DMS 273 treated with DMSO at 0.1 percent for 48 hours (cell line): ENCODE results near the gene CCT7.
"Not testable (repeated sequence)": the region's sequence is repeated elsewhere in the genome, so short reads cannot be mapped to it uniquely, and the experiment has no call there.

ENCODE experiments used
- DNase-seq: peaks from one replicate; lab custom pipeline; 2025; lab: John Stamatoyannopoulos, UW

Gene CCT7

DNA sequence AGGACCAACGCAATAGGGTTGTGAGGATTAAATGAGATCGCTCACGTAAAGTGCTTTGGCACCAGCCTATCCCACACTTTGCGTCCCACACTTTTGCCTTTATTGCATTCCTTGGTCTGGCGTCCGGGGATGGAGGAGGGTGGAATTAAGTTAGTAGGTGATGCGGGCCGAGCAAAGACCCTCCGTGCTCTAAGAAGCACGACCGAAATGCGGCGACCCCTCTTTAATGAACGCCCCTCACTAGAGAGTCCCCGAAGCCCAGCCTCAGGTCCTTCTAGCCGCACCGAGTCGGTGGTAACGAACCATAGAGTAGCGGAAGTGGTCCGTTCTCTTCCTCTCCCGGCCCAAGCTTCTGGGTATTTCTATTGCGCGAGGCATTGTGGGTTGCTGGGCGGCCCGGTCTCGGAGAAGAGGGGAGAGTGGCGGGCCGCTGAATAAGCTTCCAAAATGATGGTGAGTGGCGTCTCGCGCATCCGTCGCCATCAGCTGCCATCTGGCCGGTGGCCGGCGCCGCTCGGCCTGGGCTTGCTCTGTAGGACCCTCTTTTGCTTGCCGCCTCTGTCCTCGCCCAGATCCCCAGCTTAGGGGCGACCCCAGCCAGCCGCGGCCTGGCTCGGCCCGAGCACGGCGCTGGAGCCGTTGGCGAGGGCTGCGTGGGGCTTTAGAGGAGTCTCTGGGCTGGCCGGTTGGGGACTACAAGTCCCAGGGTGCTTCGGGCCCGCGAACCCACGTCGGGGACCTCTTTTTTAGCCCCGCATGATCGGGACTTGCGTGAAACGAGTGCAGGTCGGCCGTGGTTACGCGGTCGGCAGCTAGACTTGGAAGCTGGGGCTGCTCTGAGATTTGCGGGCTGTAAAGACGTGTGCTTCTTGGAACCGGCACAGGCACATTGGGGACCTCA lies at the start of gene CCT7:
CCT7 (plus strand) TSS at position 377 of the 901 bp plus-strand sequence; CDS start at position 448, 71 bp downstream.
- DNase-seq, result peak; percentile 93

GRCh38 chr2:73185965-73186364 lies 48.1 kb upstream of the CCT7 start:
- no peak for DNase-seq

- no peak for DNase-seq
Measured at GRCh38 chr2:73187549-73187948, 46.6 kb upstream of the CCT7 start.

DNA sequence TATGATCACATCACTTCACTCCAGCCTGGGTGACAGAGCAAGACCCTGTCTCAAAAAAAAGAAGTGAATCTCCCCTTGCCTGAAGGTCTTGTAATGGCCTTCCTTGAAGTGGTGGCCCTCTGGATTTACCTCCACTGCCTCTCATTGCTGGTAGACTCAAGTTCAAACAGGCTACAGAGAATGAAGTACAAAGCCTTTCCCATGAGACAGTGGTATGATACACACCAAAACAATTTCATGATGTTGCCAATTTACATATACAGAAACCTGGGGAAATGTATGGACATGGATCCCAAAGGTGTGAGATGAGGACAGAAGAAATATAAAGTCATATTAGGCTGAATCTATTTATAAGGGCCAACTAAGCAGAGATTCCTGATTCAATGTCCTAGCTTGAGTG lies 36.5 kb upstream of the CCT7 start:
- no peak for DNase-seq

- DNase-seq, result not testable (repeated sequence)
Measured at GRCh38 chr2:73200281-73200680, 33.8 kb upstream of the CCT7 start.

DNA sequence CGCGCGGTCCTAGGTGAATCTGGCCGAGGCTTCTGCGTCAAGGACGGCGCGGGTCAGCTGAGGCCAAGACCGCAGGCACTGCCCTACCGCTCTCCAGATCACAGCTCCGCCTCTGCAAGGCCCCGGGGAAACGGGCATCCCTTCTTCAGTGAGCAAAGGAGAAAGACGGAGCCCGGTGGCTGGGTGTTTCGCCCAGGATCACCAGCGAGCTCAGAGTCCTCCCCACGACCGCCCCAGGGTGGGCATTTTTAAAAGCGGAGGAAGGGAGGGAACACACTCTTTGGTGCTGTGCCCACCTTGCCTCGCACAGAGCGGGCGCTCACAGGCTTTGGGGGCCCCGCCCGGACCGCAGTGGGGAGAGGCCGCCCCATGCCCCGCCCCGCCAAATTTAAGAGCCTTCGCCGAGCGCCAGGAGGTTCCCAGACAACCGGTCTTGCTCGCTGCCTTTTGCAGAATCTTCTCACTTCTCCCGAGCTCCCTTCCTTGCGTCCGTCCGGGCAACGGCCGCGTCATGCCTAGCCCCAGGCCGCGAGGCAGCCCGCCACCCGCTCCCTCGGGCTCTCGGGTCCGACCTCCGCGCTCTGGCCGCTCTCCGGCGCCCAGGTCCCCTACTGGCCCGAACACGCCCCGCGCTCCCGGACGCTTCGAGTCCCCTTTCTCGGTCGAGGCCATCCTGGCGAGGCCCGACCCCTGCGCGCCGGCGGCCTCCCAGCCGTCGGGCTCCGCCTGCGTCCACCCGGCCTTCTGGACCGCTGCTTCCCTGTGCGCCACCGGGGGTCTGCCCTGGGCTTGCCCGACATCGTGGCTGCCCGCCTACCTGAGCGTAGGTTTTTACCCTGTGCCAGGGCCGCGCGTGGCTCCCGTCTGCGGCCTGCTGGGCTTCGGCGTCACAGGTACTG lies 31.7 kb upstream of the CCT7 start, which contains the start of gene NOTO:
NOTO (plus strand) TSS at position 419 of the 899 bp plus-strand sequence; CDS start at position 512, 93 bp downstream.
- DNase-seq, result no peak

DNA sequence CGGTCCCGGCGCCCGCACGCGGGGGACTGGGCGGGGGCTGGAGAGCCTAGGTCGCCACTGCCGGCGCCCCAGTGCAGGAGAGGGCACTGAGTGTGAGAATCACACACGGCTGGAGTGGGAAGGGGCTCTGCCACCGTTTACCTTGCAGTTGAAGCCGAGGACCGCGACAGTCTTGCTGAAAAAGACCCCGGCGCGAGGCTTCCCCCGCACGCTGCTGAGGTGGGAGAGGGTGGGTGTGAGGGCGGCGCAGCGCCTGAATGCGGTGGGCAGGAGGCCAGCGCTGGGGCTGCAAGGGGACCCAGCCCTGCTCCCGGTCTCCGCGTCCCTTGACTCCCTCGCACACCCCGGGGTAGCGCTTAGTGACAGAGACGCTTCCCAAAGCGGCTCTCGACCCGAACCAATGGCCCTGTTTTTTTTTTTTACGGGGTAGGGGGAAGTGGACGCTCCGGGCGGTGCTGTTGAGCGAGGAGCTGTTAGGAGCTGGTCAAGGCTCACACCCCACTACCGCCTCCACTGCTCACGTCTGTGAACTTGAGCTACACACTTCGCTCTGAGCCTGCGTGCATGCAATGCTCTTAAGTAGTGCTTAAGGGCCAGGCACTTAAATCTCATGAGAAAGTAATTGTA lies 30.9 kb upstream of the CCT7 start:
- no peak for DNase-seq

GRCh38 chr2:73205611-73206010 lies 28.5 kb upstream of the CCT7 start:
- no peak for DNase-seq

GRCh38 chr2:73208258-73208657 lies 25.9 kb upstream of the CCT7 start:
- no peak for DNase-seq

GRCh38 chr2:73210019-73210418 lies 24.1 kb upstream of the CCT7 start:
- DNase-seq, result no peak

DNA sequence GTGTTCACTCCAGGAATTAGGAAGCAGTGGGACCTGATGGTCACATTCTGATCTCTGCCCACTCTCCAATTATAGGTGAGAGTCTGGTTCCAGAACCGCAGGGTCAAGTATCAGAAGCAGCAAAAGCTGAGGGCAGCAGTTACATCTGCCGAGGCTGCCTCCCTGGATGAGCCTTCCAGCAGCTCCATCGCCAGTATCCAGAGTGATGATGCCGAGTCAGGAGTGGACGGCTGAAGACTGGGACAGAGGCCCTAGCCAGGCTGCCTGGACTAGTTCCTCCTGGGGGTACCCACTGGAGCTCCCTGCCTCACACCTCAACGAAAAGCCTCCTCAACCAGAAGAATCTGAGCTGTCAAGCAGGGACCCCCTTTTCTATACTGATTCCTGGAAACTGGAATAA lies 23.4 kb upstream of the CCT7 start:
- no peak for DNase-seq

GRCh38 chr2:73212098-73212447 lies 22.0 kb upstream of the CCT7 start:
- DNase-seq, result no peak

GRCh38 chr2:73212448-73213176 lies 21.5 kb upstream of the CCT7 start:
- peak; percentile 47 for DNase-seq

DNA sequence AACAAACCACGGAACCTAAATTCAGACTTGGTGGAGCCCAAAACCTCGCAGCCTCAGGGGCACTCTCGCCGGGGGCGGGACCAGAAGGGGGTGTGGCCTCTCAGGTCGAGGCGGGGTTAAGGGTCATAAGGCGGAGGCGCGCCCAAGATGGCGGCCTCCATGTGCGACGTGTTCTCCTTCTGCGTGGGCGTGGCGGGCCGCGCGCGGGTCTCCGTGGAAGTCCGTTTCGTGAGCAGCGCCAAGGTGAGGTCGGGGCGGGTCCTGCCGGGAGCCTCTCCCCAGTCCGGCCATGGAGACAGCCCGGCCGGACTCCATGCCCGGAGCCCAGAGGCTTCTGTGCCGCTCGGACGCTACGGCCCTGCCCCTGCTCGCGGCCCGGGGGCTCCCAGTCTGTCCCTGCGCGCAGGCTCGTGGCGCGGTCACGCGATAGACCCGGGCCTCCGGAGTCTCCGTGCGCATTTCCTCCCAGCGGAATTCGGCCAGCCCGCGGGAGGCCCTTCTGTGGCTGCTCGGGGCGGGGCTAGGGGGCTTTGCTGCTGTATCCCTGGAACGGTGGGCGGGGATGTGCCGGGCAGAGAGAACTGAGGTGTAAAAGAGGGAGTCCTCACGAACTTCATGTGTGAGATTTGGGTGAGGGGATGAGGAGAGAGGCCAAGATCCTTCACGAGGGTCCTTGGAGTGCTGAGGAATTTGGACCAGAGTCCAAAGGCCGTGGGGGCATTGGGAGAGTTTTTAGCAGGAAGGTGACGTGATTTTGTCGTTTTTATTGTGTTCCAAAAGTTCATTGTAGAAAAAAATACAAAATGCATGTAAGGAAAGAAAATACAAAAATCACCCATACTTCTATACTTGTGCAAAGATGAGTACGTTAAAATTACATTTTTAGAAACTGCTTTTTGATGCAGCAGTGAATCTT lies 19.7 kb upstream of the CCT7 start, which contains the start of gene SMYD5:
SMYD5 (plus strand) TSS at position 126 of the 916 bp plus-strand sequence; CDS start at position 148, 22 bp downstream.
- DNase-seq, result peak; percentile 53

DNA sequence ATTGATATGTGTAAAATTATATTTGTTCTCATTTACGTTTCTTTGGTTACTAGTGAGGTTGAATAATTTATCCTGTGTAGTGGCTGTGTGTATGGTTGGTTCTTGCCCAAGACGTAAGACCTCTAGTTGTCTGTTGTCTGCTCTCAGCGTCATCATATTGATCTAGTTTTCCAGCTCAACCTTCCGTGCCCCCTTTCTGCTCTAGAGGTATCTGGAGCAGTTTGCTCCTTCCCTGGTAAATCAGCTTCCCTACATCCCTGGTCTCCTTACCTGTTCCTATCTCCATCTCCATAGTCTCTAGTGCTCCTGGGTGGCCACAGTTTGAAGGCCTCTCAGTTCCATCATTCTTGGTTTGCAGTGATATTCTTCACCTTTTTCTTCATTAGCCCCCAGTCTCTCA lies 18.9 kb upstream of the CCT7 start:
- no peak for DNase-seq

DNA sequence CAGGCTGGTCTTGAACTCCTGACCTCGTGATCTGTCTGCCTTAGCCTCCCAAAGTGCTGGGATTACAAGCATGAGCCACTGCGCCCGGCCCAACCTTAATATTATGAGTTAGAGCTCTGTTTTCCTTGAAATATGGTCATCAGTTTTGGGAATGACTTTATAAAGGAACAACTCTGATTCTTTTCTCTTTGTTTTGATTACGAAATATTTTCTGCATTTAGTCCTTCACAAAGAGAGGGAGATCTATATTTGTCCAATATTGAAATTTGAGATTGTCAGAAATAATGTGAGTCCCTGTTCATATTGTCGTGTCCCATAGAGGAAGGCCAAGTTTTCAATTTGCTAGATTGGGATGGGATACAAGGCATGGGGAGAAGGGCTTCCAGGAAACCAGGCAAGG lies 16.9 kb upstream of the CCT7 start:
- no peak for DNase-seq

- no peak for DNase-seq
Measured at GRCh38 chr2:73217826-73218225, 16.3 kb upstream of the CCT7 start.

DNA sequence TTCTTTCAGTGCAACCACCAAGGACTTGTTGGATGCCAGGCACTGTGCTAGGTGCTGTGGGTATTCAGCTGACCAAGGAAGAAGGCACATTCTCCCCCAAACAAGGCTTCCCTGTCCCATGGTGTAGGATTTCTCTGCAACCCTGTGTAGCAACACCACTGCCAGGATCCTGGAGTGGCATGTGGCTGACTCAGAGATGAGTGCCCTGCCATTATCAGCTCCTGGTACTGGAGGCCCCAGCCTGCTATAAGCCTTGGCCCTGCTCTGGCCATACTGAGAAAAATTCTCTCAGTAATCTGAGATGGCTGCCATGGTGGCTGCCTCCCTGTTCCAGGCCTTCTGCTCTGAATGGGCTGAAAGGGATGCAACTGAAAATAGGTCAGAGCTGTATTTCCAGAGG lies 15.8 kb upstream of the CCT7 start:
- no peak for DNase-seq

DNA sequence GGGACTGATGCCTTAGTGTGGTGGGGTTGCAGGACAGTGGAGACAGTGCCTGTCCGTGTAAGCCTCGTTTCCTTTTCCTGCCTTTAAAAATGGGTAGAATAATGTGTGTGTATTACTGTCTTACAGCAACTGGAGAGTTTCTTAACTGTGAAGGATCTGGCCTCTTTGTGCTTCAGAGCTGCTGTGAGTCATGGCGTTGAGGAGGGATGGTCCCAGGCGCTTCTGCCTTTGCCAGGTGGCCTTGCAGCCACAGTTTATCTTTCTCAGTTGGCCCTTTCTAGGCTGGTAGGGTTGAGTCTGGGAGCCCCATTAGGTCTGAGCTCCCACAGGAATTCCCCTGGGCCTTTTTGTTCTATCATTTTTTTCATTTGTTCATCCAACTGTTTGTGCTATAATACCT lies 10.3 kb upstream of the CCT7 start:
- DNase-seq, result no peak
